Muscle of leg (tissue), 11 donors: Measurements from ENCODE around the gene C12orf57. TPM values are rescaled to one million over a fixed set of nuclear protein-coding genes. Genes with fewer than 3 reads are reported as not detected.

ENCODE experiments used
- DNase-seq: peaks from one replicate; pipeline ENCODE4 v3.0.0; 2013
- H3K27ac ChIP-seq: one replicate; pipeline ENCODE4 v1.5.1; 2013; ENCODE audit warnings: mild to moderate bottlenecking, low read length, control low read depth
- H3K27me3 ChIP-seq: one replicate; pipeline ENCODE4 v1.6.1; 2013; ENCODE audit warnings: low read length; ENCODE audit not compliant: control insufficient read depth, insufficient read depth
- H3K36me3 ChIP-seq: one replicate; pipeline ENCODE4 v1.6.1; 2013; ENCODE audit warnings: low read length; ENCODE audit not compliant: control insufficient read depth, insufficient read depth
- H3K4me1 ChIP-seq: one replicate; pipeline ENCODE4 v1.6.1; 2013; ENCODE audit warnings: low read length; ENCODE audit not compliant: control insufficient read depth, insufficient read depth
- H3K4me3 ChIP-seq: one replicate; pipeline ENCODE4 v1.5.1; 2013; ENCODE audit warnings: low read length, control low read depth
- H3K9me3 ChIP-seq: replicated peaks from 2 replicates; pipeline ENCODE4 v1.6.1; 2013; ENCODE audit warnings: low read depth, low read length; ENCODE audit not compliant: control insufficient read depth
- WGBS: methylation state at CpG from one replicate; pipeline ENCODE4 v1.1.5; 2013; ENCODE audit warnings: missing lambda C conversion rate; ENCODE audit not compliant: insufficient coverage; 5-methylcytosine and 5-hydroxymethylcytosine counted together
- polyA plus RNA-seq, 8 donors: library from polyadenylated mRNA; unstranded; fragments of 120-200 nt; gene quantifications; one replicate each; pipeline versions ENCODE4 v1.2.1 to v1.2.3, GENCODE V29; 2013; ENCODE audit warnings: inconsistent platforms in 1 of 8, low replicate concordance in 1 of 8; ENCODE audit not compliant: insufficient read length in 8 of 8, insufficient read depth in 1 of 8
- total RNA-seq: library from RNA; stranded (reverse); fragments of 120-200 nt; gene quantifications from one replicate; pipeline ENCODE4 v1.2.4, GENCODE V29; 2013

Gene C12orf57
- total and polyA plus RNA-seq, 9 donors: 135 to 350 (median 187) TPM

DNA sequence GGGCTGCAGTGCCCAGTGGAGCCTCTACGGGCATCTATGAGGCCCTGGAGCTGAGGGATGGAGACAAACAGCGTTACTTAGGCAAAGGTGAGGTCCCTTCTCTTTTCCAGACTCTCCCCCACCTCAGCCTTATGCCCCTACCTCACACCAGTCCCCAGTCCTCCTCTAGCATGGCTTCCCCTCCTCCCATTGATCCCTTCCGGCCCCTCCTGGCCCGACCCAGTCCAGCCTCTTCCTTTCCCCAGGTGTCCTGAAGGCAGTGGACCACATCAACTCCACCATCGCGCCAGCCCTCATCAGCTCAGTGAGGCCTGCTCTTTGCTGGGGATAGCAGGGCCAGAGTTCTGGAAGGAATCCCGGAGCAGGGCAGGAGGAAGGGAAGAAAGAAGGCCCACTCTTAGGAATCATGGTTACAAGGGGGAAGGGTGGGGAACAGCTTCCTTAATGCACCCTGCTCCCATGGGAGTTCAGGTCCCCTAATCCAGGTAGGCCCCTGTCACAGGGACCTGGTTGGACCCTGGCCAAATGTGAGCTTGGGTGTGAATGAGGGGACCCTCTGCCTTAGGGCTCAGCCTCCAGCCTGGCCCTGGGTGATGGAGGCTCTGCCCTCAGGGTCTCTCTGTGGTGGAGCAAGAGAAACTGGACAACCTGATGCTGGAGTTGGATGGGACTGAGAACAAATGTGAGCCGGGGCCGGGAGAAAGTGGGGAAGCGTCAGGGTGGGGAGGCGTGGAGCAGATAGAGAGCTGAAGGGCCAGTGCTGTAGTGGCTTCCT lies 27.2 kb upstream of the C12orf57 start:
- 74% methylated on average over 7 of the region's 11 CpGs for whole genome bisulfite sequencing
- Histone ChIP-seq H3K27me3 (peaks cover 33% of the 10 kb centered on the region), H3K36me3 (no peaks in the 10 kb centered on the region), H3K9me3 (no peaks in the 10 kb centered on the region), H3K4me1 (peaks cover 13% of the 10 kb centered on the region), H3K4me3 (no peak overlapping the region), H3K27ac (no peak overlapping the region)
- no peak for DNase-seq

DNA sequence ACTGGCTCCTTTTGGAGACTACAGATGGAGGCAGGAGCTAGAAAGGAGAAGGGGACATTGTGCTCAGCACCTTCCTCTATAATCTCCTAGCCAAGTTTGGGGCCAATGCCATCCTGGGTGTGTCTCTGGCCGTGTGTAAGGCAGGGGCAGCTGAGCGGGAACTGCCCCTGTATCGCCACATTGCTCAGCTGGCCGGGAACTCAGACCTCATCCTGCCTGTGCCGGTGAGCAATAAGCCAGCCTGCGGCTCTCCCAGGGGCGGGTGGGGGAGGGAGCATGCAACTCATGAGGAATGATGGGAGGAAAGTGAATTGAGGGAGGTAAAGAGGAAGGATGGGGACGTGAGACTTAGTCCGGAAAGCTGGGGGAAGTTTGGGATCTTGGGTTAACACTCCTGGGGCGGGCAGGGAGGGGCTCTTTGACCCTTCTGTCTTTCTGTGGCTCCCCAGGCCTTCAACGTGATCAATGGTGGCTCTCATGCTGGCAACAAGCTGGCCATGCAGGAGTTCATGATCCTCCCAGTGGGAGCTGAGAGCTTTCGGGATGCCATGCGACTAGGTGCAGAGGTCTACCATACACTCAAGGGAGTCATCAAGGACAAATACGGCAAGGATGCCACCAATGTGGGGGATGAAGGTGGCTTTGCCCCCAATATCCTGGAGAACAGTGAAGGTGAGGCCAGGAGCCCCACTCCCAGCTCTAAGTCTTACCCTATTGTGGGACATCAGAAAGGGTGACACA lies 26.2 kb upstream of the C12orf57 start:
- DNase-seq: no peak
- Histone ChIP-seq H3K4me3 (no peak overlapping the region), H3K27me3 (peaks cover 27% of the 10 kb centered on the region), H3K36me3 (no peaks in the 10 kb centered on the region), H3K9me3 (no peaks in the 10 kb centered on the region), H3K4me1 (peaks cover 13% of the 10 kb centered on the region), H3K27ac (no peak overlapping the region)
- 58% methylated on average over 14 of the region's 14 CpGs for WGBS

DNA sequence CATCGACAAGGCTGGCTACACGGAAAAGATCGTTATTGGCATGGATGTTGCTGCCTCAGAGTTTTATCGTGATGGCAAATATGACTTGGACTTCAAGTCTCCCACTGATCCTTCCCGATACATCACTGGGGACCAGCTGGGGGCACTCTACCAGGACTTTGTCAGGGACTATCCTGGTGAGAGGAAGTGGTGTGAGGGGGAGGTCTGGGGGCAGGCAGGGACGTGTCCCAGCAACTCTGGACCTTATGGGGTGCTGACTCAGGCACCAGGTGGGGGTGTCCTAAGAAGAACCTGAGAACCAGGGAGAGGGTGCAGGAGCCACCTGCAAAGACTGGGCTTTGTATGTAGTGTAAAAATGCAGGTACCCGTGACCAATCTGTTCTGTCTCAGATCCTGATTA lies 24.2 kb upstream of the C12orf57 start:
- Histone ChIP-seq H3K36me3 (peaks cover 8% of the 10 kb centered on the region), H3K4me3 (no peak overlapping the region), H3K9me3 (no peaks in the 10 kb centered on the region), H3K27me3 (peaks cover 11% of the 10 kb centered on the region), H3K27ac (no peak overlapping the region), H3K4me1 (peaks cover 17% of the 10 kb centered on the region)
- no peak for DNase-seq
- WGBS: 6% methylated on average over 2 of the region's 7 CpGs

DNA sequence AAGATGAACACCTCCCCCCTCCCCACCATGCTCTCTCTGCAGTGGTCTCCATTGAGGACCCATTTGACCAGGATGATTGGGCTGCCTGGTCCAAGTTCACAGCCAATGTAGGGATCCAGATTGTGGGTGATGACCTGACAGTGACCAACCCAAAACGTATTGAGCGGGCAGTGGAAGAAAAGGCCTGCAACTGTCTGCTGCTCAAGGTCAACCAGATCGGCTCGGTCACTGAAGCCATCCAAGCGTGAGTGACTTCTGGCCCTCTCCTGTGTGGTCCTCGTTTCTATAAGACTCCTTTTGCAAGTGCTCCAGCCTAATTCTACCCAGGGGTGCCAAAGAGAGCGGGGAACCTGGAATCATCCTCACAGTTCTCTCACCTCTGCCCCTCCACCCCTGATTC lies 22.3 kb upstream of the C12orf57 start:
- DNase-seq: no peak
- Histone ChIP-seq H3K9me3 (no peaks in the 10 kb centered on the region), H3K27ac (no peak overlapping the region), H3K27me3 (no peaks in the 10 kb centered on the region), H3K4me3 (no peak overlapping the region), H3K4me1 (peaks cover 29% of the 10 kb centered on the region), H3K36me3 (peaks cover 8% of the 10 kb centered on the region)
- 85% methylated on average over 5 of the region's 7 CpGs for WGBS

DNA sequence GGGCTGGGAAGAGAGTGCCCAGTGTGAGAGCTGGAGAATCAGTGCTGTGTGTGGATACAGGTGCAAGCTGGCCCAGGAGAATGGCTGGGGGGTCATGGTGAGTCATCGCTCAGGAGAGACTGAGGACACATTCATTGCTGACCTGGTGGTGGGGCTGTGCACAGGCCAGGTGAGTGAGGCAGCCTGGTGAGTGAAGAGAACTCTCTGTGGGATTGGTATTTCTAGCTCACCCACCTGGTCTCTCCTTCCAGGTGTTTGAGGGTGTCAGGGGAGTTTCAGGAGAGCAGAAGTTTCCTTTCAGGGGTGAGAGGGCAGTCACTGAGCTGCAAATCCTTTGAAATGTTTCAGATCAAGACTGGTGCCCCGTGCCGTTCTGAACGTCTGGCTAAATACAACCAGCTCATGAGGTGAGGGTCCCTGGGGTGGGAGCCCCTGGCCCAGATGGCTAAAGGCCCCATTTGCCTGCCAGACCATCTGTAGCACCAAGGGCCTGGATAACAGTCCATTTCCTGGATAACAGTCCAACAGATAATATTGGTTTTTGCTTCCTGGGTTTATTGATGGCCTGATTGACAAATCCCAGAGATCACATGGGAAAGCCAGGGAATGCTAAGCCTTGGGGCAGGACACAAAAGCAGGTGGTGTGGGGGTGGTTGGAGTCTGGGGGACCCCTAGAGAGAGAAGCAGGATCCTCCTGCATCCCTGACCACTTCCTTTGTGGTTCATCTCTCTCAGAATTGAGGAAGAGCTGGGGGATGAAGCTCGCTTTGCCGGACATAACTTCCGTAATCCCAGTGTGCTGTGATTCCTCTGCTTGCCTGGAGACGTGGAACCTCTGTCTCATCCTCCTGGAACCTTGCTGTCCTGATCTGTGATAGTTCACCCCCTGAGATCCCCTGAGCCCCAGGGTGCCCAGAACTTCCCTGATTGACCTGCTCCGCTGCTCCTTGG lies 21.6 kb upstream of the C12orf57 start:
- Histone ChIP-seq H3K4me3 (no peak overlapping the region), H3K27me3 (no peaks in the 10 kb centered on the region), H3K27ac (no peak overlapping the region), H3K4me1 (peaks cover 36% of the 10 kb centered on the region), H3K9me3 (no peaks in the 10 kb centered on the region), H3K36me3 (peaks cover 8% of the 10 kb centered on the region)
- WGBS: 52% methylated on average over 8 of the region's 9 CpGs
- no peak for DNase-seq

DNA sequence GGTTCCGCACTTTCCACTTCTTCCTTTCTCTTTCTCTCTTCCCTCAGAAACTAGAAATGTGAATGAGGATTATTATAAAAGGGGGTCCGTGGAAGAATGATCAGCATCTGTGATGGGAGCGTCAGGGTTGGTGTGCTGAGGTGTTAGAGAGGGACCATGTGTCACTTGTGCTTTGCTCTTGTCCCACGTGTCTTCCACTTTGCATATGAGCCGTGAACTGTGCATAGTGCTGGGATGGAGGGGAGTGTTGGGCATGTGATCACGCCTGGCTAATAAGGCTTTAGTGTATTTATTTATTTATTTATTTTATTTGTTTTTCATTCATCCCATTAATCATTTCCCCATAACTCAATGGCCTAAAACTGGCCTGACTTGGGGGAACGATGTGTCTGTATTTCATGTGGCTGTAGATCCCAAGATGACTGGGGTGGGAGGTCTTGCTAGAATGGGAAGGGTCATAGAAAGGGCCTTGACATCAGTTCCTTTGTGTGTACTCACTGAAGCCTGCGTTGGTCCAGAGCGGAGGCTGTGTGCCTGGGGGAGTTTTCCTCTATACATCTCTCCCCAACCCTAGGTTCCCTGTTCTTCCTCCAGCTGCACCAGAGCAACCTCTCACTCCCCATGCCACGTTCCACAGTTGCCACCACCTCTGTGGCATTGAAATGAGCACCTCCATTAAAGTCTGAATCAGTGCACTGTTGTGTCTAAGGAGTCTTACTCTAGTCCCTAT lies 20.7 kb upstream of the C12orf57 start:
- H3K27me3 ChIP-seq: no peaks in the 10 kb centered on the region
- no peaks in the 10 kb centered on the region for H3K9me3 ChIP-seq
- H3K4me3 ChIP-seq: no peak overlapping the region
- no peak overlapping the region for H3K27ac ChIP-seq
- DNase-seq: no peak
- peaks cover 8% of the 10 kb centered on the region for H3K36me3 ChIP-seq
- no CpG with 5 or more reads among the region's 10 CpGs for WGBS
- H3K4me1 ChIP-seq: peaks cover 37% of the 10 kb centered on the region

DNA sequence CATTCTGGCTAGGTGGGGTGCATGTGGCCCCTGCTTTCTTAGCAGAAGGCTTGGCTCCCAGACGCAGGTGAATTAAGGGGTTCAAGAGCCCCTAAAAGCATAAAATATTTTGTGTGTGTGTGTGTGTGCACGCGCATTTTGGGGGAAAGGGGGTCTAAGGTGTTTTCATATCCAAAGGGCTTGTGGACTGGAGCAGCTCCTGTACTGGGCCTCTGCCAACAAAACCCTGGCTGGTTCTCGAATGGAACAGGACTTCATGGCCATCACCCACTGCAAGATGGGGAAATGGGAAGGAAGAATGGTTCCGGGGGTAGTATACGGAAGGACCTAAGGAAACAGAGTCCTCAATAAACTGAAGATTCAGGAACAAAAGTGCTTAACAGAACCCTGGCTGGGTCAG lies 20.0 kb upstream of the C12orf57 start:
- H3K9me3 ChIP-seq: no peaks in the 10 kb centered on the region
- no peaks in the 10 kb centered on the region for H3K27me3 ChIP-seq
- peaks cover 8% of the 10 kb centered on the region for H3K36me3 ChIP-seq
- peaks cover 39% of the 10 kb centered on the region for H3K4me1 ChIP-seq
- no peak overlapping the region for H3K4me3 ChIP-seq
- peak overlapping the region; percentile 3 for H3K27ac ChIP-seq
- WGBS: 76% methylated on average over 2 of the region's 6 CpGs
- no peak for DNase-seq

DNA sequence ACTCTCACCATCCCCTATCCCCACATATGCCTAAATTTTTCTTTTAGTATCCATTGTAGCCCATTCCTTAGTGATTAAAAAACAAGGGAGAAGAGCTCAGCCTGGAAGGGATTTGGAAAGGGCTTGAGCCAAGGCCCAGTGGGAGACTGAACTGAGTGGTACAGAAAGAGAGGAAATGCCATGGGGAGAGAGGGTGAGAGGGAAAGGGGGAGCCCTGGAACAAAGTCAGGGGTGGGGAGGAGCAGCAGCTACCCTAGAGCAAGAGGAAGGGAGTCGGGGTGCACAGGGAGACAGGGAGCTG lies 18.6 kb upstream of the C12orf57 start:
- H3K4me1 ChIP-seq: peaks cover 53% of the 10 kb centered on the region
- H3K4me3 ChIP-seq: no peak overlapping the region
- H3K9me3 ChIP-seq: no peaks in the 10 kb centered on the region
- no peak for DNase-seq
- no peaks in the 10 kb centered on the region for H3K27me3 ChIP-seq
- peak overlapping the region; percentile 97 for H3K27ac ChIP-seq
- H3K36me3 ChIP-seq: peaks cover 14% of the 10 kb centered on the region
- 36% methylated on average over 1 of the region's 1 CpG for WGBS

DNA sequence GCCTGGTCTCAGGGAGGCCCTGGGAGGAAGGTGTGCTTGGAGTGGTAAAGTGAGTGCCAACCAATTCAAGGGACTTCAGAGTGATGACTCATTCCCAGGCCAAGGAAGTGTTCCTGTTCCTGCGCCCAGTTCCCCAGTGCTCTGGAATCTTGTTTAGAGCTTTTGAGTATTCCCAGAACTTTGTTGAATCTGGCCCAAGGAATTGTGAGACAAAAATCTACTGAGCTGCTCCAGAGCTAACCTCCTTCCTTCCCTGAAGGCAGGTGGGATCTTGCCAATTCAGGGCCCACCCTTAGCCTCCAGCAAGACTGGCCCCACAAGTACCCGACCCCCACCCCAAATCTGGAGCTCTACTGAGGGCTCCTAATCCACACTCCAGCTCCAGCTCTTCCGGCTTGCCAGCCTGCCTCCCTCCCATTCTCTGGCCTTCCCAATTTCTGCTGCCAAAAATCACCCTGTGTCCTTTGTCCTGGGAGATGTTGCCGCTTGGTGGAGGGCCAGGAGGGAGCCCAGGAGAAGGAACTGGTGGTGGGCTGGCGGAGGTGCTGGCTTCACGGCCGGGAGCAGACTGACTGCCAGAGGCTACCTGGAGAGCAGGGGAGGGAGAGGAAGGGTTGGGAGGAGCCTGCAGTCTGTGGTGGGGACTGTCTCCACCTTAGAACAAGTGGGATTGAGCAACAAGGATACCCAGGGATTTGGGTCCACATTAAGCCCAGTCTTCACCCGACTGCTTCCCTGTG lies 18.1 kb upstream of the C12orf57 start:
- peaks cover 14% of the 10 kb centered on the region for H3K36me3 ChIP-seq
- no peaks in the 10 kb centered on the region for H3K9me3 ChIP-seq
- H3K4me3 ChIP-seq: peak overlapping the region; percentile 70
- peaks cover 55% of the 10 kb centered on the region for H3K4me1 ChIP-seq
- DNase-seq: peak; percentile 92
- H3K27ac ChIP-seq: peak overlapping the region; percentile 97
- H3K27me3 ChIP-seq: no peaks in the 10 kb centered on the region
- 9% methylated on average over 6 of the region's 8 CpGs for WGBS
